Left ventricle myocardium inferior (tissue), 1 donor: Measurements from ENCODE around the gene SLC9A3. TPM values are rescaled to one million over a fixed set of nuclear protein-coding genes. Genes with fewer than 3 reads are reported as not detected.
"Not testable (repeated sequence)": the region's sequence is repeated elsewhere in the genome, so short reads cannot be mapped to it uniquely, and the experiment has no call there.

ENCODE experiments used
- DNase-seq: peaks from one replicate; pipeline ENCODE4 v3.0.0-alpha.2; 2020
- H3K27ac ChIP-seq: fragments of 200-600 bp; replicated peaks from 2 replicates; pipeline ENCODE4 v1.8.0; 2021
- H3K27me3 ChIP-seq: fragments of 200-600 bp; 2 replicates; pipeline ENCODE4 v1.8.0; 2021; ENCODE audit warnings: low read depth
- H3K36me3 ChIP-seq: fragments of 200-600 bp; 2 replicates; pipeline ENCODE4 v1.8.0; 2021
- H3K4me1 ChIP-seq: fragments of 200-600 bp; 2 replicates; pipeline ENCODE4 v1.8.0; 2021
- H3K4me3 ChIP-seq: fragments of 200-600 bp; 2 replicates; pipeline ENCODE4 v1.8.0; 2021; ENCODE audit warnings: mild to moderate bottlenecking, moderate library complexity
- H3K9me3 ChIP-seq: fragments of 200-600 bp; replicated peaks from 2 replicates; pipeline ENCODE4 v1.8.0; 2021
- intact Hi-C: fragments of 100-400 bp; cut with micrococcal nuclease; formaldehyde crosslinking; loops from one replicate; pipeline ENCODE4 v1.11.0; 2022
- total RNA-seq: library from RNA; stranded (reverse); fragmentation: NEBNext Ultra II Directional; extraction: Animal tissue kit (Norgen Biotek cat#: 25700); gene quantifications from one replicate; pipeline ENCODE4 v1.2.1, GENCODE V29; 2021
- TF ChIP-seq, protein P1 (sequence below): fragments of 200-600 bp; IDR thresholded peaks from 2 replicates; pipeline ENCODE4 v1.8.0; 2021; ENCODE audit warnings: antibody characterized with exemption, mild to moderate bottlenecking, borderline replicate concordance
- donor health status: DM: no; HTN: yes; CAD: no; lungs with severe emphysema.

SLC9A3 gene
- total RNA-seq, 1 donor from 2014 or later, result 0.91 TPM

DNA sequence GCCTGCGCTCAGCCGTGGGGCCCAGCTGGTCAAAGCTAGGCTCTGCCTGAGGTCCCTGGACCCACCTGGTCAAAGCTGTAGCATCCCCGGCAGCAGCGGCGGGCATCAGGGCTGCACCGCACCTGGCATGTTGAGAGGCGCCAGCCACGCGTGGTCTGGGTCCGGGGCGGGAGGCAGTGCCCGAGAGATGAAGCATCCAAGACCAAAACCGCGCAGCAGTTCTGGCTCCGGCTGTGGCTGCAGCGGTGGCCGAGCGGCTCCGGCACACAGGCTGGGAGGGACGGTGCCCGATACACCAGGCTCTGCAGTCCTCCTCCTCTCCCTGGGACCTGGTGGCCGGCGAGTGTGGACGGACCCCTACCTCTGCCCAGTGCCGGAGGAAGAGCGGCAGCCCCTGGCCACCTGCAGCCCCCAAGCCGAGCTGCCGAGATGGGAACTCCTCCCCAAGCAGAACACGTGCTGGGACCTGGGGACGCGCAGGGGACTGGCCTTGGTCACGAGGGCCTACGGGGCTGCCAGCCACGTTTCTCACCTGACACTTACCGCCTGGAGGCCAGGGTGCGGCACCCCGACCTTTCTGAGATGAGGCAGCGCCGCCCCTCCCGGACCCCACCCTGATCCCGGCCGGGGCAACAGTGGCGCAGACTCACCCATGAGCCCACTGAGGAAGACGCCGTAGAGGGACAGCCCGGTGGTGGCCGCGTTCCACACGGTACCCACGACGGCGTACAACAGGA lies 33.0 kb downstream of the SLC9A3 start:
- intact Hi-C loops, result no loop called here
- TF ChIP-seq, protein P1, sequence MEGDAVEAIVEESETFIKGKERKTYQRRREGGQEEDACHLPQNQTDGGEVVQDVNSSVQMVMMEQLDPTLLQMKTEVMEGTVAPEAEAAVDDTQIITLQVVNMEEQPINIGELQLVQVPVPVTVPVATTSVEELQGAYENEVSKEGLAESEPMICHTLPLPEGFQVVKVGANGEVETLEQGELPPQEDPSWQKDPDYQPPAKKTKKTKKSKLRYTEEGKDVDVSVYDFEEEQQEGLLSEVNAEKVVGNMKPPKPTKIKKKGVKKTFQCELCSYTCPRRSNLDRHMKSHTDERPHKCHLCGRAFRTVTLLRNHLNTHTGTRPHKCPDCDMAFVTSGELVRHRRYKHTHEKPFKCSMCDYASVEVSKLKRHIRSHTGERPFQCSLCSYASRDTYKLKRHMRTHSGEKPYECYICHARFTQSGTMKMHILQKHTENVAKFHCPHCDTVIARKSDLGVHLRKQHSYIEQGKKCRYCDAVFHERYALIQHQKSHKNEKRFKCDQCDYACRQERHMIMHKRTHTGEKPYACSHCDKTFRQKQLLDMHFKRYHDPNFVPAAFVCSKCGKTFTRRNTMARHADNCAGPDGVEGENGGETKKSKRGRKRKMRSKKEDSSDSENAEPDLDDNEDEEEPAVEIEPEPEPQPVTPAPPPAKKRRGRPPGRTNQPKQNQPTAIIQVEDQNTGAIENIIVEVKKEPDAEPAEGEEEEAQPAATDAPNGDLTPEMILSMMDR, result no peak
- Histone ChIP-seq H3K4me3 (no peak overlapping the region), H3K4me1 (no peaks in the 10 kb centered on the region), H3K27me3 (peaks cover 76% of the 10 kb centered on the region), H3K36me3 (no peaks in the 10 kb centered on the region), H3K27ac (no peak overlapping the region), H3K9me3 (no peaks in the 10 kb centered on the region)
- no peak for DNase-seq

DNA sequence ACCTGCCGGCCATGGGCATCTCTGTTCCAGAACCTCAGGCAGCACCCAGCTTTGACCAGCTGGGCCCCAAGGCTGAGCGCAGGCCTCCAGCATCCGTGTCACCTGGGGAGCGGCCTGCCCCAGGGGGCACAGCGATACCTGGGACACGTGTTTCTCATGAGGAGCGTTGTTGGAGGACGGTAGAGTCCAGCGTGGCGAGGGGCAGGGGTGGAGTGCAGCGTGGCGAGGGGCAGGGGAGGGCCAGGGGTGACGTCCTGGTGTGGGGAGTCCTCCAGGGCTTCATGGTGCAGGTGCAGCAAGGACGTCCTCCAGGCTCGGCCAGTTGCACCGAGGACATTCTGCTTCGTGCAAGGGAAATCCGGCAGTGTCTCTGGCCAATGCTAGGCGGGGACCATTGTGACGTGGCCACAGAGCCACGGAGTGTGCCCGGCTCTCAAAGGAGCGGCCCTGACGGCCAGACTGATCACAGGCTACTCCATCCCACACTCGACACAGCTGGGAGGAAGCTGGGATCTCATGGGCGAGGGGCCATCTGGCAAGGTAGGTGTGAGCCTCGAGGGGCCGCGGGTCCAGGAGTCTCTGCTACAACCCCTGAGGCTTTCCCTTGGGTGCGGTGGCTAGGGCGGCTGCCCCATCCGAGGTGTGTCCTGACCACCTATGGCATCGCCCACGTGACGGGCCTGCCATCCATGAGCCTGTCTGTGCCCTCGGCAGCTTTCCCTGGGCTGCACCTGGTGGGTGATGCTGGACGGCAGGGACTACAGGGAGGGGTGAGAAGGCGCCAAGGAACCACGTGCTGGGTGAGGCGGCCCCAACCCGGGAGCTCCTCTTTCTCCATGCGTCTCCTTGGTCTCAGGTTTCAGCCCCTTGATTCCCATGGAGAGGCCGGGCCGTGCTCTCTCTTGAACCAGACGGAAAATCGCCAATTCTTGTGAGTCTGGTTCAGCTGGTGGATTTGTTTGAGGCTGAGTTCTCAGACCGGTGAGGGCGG lies 33.8 kb downstream of the SLC9A3 start:
- Histone ChIP-seq H3K27ac (no peak overlapping the region), H3K36me3 (no peaks in the 10 kb centered on the region), H3K27me3 (peaks cover 79% of the 10 kb centered on the region), H3K4me3 (no peak overlapping the region), H3K9me3 (no peaks in the 10 kb centered on the region), H3K4me1 (peaks cover 8% of the 10 kb centered on the region)
- TF ChIP-seq, protein P1, result no peak
- intact Hi-C loops, result no loop called here
- no peak for DNase-seq

DNA sequence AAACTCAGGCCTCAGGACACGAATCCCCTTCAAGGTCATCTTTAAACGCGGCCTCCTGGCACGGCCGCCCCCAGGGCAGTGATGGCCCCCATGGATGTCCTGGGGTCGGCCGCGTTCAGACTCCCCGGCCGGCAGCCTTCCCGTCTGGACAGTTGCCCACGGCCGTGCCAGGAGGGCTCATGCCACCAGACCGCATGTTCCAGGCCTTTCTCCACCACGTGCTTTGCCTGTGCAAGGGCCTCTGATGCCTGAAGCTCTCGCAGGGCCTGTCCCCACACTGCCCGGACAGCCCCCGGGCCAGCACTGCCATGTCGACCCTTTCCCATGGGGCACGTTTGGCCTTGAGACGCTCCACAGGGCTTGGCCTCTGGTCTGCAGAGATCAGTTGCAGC lies 34.6 kb downstream of the SLC9A3 start:
- Histone ChIP-seq H3K27ac (no peak overlapping the region), H3K4me1 (peaks cover 12% of the 10 kb centered on the region), H3K27me3 (peaks cover 82% of the 10 kb centered on the region), H3K4me3 (no peak overlapping the region), H3K9me3 (no peaks in the 10 kb centered on the region), H3K36me3 (no peaks in the 10 kb centered on the region)
- DNase-seq, result no peak
- TF ChIP-seq, protein P1, result no peak
- intact Hi-C loops, result no loop called here

DNA sequence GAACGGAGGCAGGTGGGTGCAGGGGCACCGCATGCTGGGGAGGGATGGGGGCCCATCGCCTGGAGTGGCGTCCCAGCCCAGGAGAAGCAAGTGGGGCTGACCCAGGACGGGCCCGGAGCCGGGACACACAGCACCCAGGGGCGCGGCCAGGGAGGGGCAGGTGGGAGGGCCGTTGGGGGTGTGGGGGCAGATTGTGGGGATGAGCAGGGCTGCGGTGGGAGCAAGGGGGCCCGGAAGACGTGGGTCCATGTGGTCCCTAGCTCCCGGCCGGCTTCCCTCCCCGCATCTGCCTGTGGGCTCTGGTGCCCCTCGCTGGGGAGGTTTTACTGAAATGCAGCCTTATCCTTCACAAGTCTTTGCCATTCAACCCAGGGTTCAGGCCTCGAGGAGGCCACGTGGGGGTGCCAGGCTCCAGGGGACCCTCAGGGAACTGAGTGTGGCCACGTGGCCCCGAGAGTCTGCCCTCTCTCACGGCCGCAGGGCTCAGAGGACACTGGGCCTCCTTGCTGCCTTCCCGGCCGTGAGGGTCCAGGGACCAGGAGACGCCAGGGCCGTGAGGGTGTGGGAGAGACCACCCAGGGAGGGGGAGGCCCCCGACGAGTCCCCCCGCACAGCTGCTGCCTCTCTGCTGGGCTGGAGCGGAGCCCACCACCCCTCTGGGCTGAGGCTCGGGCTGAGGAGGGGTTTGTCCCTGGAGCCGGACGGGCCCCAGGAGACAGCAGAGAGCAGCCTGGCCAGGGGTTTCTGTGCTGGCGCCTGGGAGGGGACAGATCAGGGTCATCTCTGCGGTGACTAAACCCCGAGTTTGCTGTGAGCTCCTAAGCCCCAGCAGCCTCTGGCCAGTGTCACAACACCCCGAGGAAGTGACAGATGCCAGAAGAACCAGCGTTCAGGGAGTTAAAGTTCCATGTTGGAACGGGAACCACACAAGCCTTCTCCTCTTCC lies 35.2 kb downstream of the SLC9A3 start:
- Histone ChIP-seq H3K4me3 (no peak overlapping the region), H3K36me3 (no peaks in the 10 kb centered on the region), H3K27me3 (peaks cover 80% of the 10 kb centered on the region), H3K27ac (no peak overlapping the region), H3K4me1 (peaks cover 12% of the 10 kb centered on the region), H3K9me3 (no peaks in the 10 kb centered on the region)
- intact Hi-C loops, result no loop called here
- TF ChIP-seq, protein P1, result no peak
- DNase-seq, result no peak

DNA sequence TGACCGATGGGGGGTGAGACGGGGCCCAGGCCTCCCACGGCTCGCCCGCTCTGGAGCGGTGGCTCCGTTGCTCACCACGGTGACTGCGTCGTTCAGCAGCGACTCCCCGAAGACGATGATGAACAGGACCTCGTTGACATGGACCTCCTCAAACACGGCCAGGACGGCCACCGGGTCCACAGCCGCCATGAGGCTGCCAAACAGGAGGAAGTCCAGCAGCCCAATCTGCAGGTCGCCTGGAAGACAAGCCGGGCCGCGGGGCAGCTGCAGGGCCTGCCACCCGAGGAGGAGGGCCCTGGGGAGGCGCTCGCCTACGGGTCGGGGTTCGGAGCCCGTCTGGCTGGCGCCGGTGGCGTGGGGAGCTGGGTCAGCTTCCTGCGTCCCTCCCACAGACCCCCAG lies 36.0 kb downstream of the SLC9A3 start:
- Histone ChIP-seq H3K27me3 (peaks cover 80% of the 10 kb centered on the region), H3K27ac (no peak overlapping the region), H3K4me1 (peaks cover 12% of the 10 kb centered on the region), H3K4me3 (no peak overlapping the region), H3K9me3 (no peaks in the 10 kb centered on the region), H3K36me3 (no peaks in the 10 kb centered on the region)
- TF ChIP-seq, protein P1, result no peak
- DNase-seq, result no peak
- intact Hi-C loops, result no loop called here

DNA sequence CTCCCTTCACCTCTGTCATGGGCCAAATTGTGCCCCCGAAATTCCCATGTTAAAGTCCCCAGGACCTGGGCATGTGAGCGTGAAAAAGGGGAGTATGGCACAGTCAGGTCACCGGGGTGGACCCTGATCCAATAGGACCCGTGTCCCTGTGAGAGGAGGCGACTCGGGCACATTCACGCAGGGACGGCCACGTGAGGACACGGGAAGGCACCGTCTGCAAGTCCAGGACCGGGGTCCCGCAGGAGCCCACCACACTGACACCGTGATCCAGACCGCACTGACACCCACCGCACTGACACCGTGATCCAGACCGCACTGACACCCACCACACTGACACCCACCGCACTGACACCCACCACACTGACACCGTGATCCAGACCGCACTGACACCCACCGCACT lies 37.7 kb downstream of the SLC9A3 start:
- H3K27ac ChIP-seq, DNase-seq, H3K9me3 ChIP-seq, H3K36me3 ChIP-seq, H3K4me3 ChIP-seq, intact Hi-C loops: not testable (repeated sequence)
- H3K27me3 ChIP-seq, result peaks cover 79% of the 10 kb centered on the region
- peaks cover 12% of the 10 kb centered on the region for H3K4me1 ChIP-seq
